K562 (cell line): ENCODE data around the gene IFFO2. TPM values are rescaled to one million over a fixed set of nuclear protein-coding genes. Genes with fewer than 3 reads are reported as not detected.
A peak's percentile ranks its signal among the peaks of the same experiment; 100 is the strongest.

Experiments
- ATAC-seq: fragments of 200-7000 bp; cut with Tn5 transposase; 3 replicates; pipeline ENCODE4 v1.9.1; 2020; ENCODE audit warnings: moderate library complexity
- BruUV-seq: library from RNA; stranded (reverse); fragments of 400-500 nt; replicated peaks from 2 replicates; lab custom pipeline; 2021; lab: Mats Ljungman, UMichigan
- CTCF ChIA-PET: fragments of 300-600 bp; formaldehyde crosslinking; extraction: SDS; loops from one replicate; lab custom pipeline; 2021; ENCODE audit warnings: low intra/inter-chr PET ratio; lab: Yijun Ruan, JAX
- POLR2A ChIA-PET: fragments of 300-600, 350-650 bp; sonication (Branson Sonifier 250); formaldehyde crosslinking; extraction: SDS; loops from one replicate; lab custom pipeline; 2021; ENCODE audit warnings: antibody characterized with exemption, inconsistent platforms; lab: Yijun Ruan, JAX
- DNase-seq, 4 experiments: peaks; one replicate each; pipeline versions ENCODE4 v3.0.0 to v3.0.0-alpha.2; 2011 to 2018; ENCODE audit warnings: low spot score in 3 of 4, mixed read lengths in 3 of 4; ENCODE audit errors: extremely low read depth in 1 of 4
- FAIRE-seq: peaks from 2 replicates; lab custom pipeline; 2011; peaks lifted over from hg19 to GRCh38; lab: Jason Lieb, UNC
- H2AFZ ChIP-seq: 2 replicates; pipeline ENCODE4 v1.6.0; 2011; ENCODE audit warnings: low read depth, low read length, control low read depth, inconsistent platforms
- H3K27ac ChIP-seq: fragments of 200-600 bp; 3 replicates; pipeline ENCODE4 v1.8.0; 2011; ENCODE audit warnings: low read depth, mild to moderate bottlenecking, control low read depth, inconsistent platforms, low read length, moderate library complexity, mixed read lengths; ENCODE audit errors: extremely low read depth
- H3K27me3 ChIP-seq, 2 experiments: fragments of 300-600 bp in 1 of 2; 2 replicates in 1 of 2; 3 replicates in 1 of 2; pipeline versions ENCODE4 v1.6.0 to v1.8.0; 2011; ENCODE audit warnings: inconsistent platforms in 2 of 2, low read length in 2 of 2, mild to moderate bottlenecking in 1 of 2, mixed read lengths in 1 of 2, moderate library complexity in 1 of 2; ENCODE audit not compliant: control insufficient read depth in 2 of 2, insufficient read depth in 2 of 2
- H3K36me3 ChIP-seq: fragments of 300-600 bp; 3 replicates; pipeline ENCODE4 v1.8.0; 2011; ENCODE audit warnings: mild to moderate bottlenecking, low read length, inconsistent platforms; ENCODE audit not compliant: control insufficient read depth, insufficient read depth
- H3K4me1 ChIP-seq, 2 experiments: fragments of 200-600 bp in 1 of 2; replicated peaks in 1 of 2; 2 replicates in 1 of 2; 3 replicates in 1 of 2; pipeline versions ENCODE4 v1.5.1 to v1.8.0; 2011; ENCODE audit warnings: inconsistent platforms in 2 of 2, low read length in 2 of 2, mild to moderate bottlenecking in 1 of 2, mixed read lengths in 1 of 2, moderate library complexity in 1 of 2; ENCODE audit not compliant: control insufficient read depth in 2 of 2, insufficient read depth in 2 of 2
- H3K4me2 ChIP-seq: 2 replicates; pipeline ENCODE4 v1.6.1; 2011; ENCODE audit warnings: low read length, control low read depth, inconsistent platforms, mixed read lengths; ENCODE audit not compliant: insufficient read depth
- H3K4me3 ChIP-seq: fragments of 200-600 bp; sonication (generic), shearing (Covaris generic); 2 replicates; pipeline ENCODE4 v1.5.1; 2016; ENCODE audit warnings: control low read depth, inconsistent platforms
- H3K79me2 ChIP-seq: fragments of 200-600 bp; 3 replicates; pipeline ENCODE4 v1.8.0; 2011; ENCODE audit warnings: low read length, inconsistent platforms; ENCODE audit not compliant: control insufficient read depth, insufficient read depth
- H3K9ac ChIP-seq, 2 experiments: 2 replicates each; pipeline versions ENCODE4 v1.6.0 to v1.6.1; 2011; ENCODE audit warnings: low read depth in 2 of 2, low read length in 2 of 2, control low read depth in 1 of 2, inconsistent platforms in 1 of 2, mild to moderate bottlenecking in 1 of 2, mixed read lengths in 1 of 2; ENCODE audit not compliant: insufficient read depth in 1 of 2
- H3K9me1 ChIP-seq: one replicate; pipeline ENCODE4 v1.6.0; 2011; ENCODE audit warnings: inconsistent platforms, mild to moderate bottlenecking, low read length, moderate library complexity; ENCODE audit not compliant: control insufficient read depth, insufficient read depth
- H3K9me3 ChIP-seq: replicated peaks from 2 replicates; pipeline ENCODE4 v1.5.1; 2011; ENCODE audit warnings: low read depth, low read length, inconsistent platforms; ENCODE audit not compliant: control insufficient read depth, insufficient read depth
- H4K20me1 ChIP-seq: replicated peaks from 2 replicates; pipeline ENCODE4 v1.6.1; 2011; ENCODE audit warnings: low read length, inconsistent platforms, mixed read lengths; ENCODE audit not compliant: control insufficient read depth, insufficient read depth
- FOXJ2 ChIP-seq: fragments of 200-800 bp; sonication (Bioruptor generic); IDR thresholded peaks from 2 replicates; pipeline ENCODE4 v1.6.1; 2016; ENCODE audit warnings: missing genetic modification characterization, missing compliant biosample characterization
- ZBTB43 ChIP-seq: sonication (generic); formaldehyde crosslinking; IDR thresholded peaks from 2 replicates; pipeline ENCODE4 v1.8.0; 2023; ENCODE audit warnings: mild to moderate bottlenecking, missing genetic modification reagents
- ZFP36 ChIP-seq: fragments of 150-350 bp; IDR thresholded peaks from 2 replicates; pipeline ENCODE4 v1.6.1; 2018; ENCODE audit warnings: low read length, low read depth; ENCODE audit not compliant: partially characterized antibody
- WGBS: fragments of 100-300 bp; shearing (Covaris generic); methylation state at CpG from one replicate; pipeline ENCODE4 v1.1.6; 2016; ENCODE audit warnings: low coverage, mixed read lengths; ENCODE audit not compliant: insufficient coverage; ENCODE audit errors: missing lambda C conversion rate; 5-methylcytosine and 5-hydroxymethylcytosine counted together
- in situ Hi-C: fragments of 300-500 bp; cut with MboI; formaldehyde crosslinking; loops from 4 replicates; pipeline ENCODE4 v1.15.0; 2018; ENCODE audit warnings: inconsistent platforms, mixed read lengths
- intact Hi-C: fragments of 100-400 bp; cut with micrococcal nuclease; formaldehyde crosslinking; loops from 2 replicates; pipeline ENCODE4 v1.14.2; 2022
- polyA plus RNA-seq, 8 experiments: library from polyadenylated mRNA; depleted of rRNA in 4 of 8; stranded (reverse) in 5 of 8; unstranded in 3 of 8; fragments of >200 nt; fragmentation: Nextera tagmentation in 2 of 8; fragmentation: Illumina TruSeq in 1 of 8; extraction: Ambion mirVana in 2 of 8; extraction: Trizol in 1 of 8; gene quantifications; 2 replicates each; pipeline versions ENCODE4 v1.2.1 to v1.2.3, GENCODE V29; 2011 to 2014; ENCODE audit warnings: inconsistent platforms in 1 of 8, missing spikeins in 1 of 8
- total RNA-seq, 7 experiments: library from RNA; depleted of rRNA in 6 of 7; stranded (reverse); fragments of >200 nt in 6 of 7; fragmentation: Illumina TruSeq in 2 of 7; extraction: Trizol in 2 of 7; gene quantifications; 2 replicates each; pipeline versions ENCODE4 v1.2.1 to v1.2.3, GENCODE V29; 2011 to 2021; ENCODE audit warnings: low replicate concordance in 1 of 7

The IFFO2 gene
- total and polyA plus RNA-seq, 9 of the 15 experiments (the other 6 are each of a cell fraction or from before 2014, with no cell fraction given) = 0.15 to 1.0 (median 0.44) TPM; not detected in 2

- peaks cover 17 to 35% of the 10 kb centered on the region in 2 experiments; a peak in 4 of 5 replicates for H3K27me3 ChIP-seq
- 0 out of 2 replicates have a peak, but pooled peaks cover 4% of the 10 kb centered on the region for H3K9me3 ChIP-seq
- no peak overlapping the region for H2AFZ ChIP-seq
- no peaks in the 10 kb centered on the region for H3K9me1 ChIP-seq
- H3K36me3 ChIP-seq = no peaks in the 10 kb centered on the region
- 0 out of 2 replicates have a peak, but pooled peaks cover 6% of the 10 kb centered on the region for H4K20me1 ChIP-seq
- ChIA-PET CTCF (no interaction called here), POLR2A (interaction anchor here (0.8 kb wide), 1 partner anchor 480 kb away, joined by 4 read pairs; no protein-coding TSS in a partner anchor)
- peak; percentile 39 for TF ChIP-seq ZFP36
- no peak for TF ChIP-seq FOXJ2 (tag)
- TF ChIP-seq ZBTB43 (CRISPR knock-in tag) = no peak
- H3K9ac ChIP-seq = no peak overlapping the region
- BruUV-seq = no TSS peak
- no peak for FAIRE-seq
- no peaks in the 10 kb centered on the region for H3K79me2 ChIP-seq
- peaks cover 3 to 20% of the 10 kb centered on the region in 2 experiments; a peak in 3 of 5 replicates for H3K4me1 ChIP-seq
- no peak for ATAC-seq
- peak in 1 of 4 experiments; percentile 11 for DNase-seq
- 4% methylated on average over 4 of the region's 4 CpGs for WGBS
- H3K27ac ChIP-seq = no peak overlapping the region
- H3K4me2 ChIP-seq = no peak overlapping the region
- intact Hi-C loops (no loop called here), in situ Hi-C loops (no loop called here)
- no peak overlapping the region for H3K4me3 ChIP-seq
These were observed 49.5 kb upstream of the IFFO2 start for GRCh38 chr1:19006000-19006399.
